Endothelial cell of umbilical vein (primary cell): Measurements from ENCODE around the gene KIAA1958. TPM values are rescaled to one million over a fixed set of nuclear protein-coding genes. Genes with fewer than 3 reads are reported as not detected.

Source experiments
- BruUV-seq: library from RNA; stranded (reverse); fragments of 400-500 nt; replicated peaks from 2 replicates; lab custom pipeline; 2021; lab: Mats Ljungman, UMichigan
- CTCF ChIA-PET: fragments of 300-600, 350-600 bp; sonication (Branson Sonifier 250); formaldehyde crosslinking; loops from one replicate; lab custom pipeline; 2021; ENCODE audit warnings: antibody characterized with exemption, inconsistent platforms; lab: Charles Lee
- POLR2A ChIA-PET: fragments of 300-600, 350-600 bp; sonication (Branson Sonifier 250); formaldehyde crosslinking; loops from one replicate; lab custom pipeline; 2021; ENCODE audit warnings: antibody characterized with exemption, inconsistent platforms; lab: Charles Lee
- DNase-seq: peaks from one replicate; pipeline ENCODE4 v3.0.0-alpha.2; 2011; ENCODE audit warnings: low read depth, low spot score
- FAIRE-seq: peaks from 2 replicates; lab custom pipeline; 2011; peaks lifted over from hg19 to GRCh38; lab: Jason Lieb, UNC
- H2AFZ ChIP-seq: 2 replicates; pipeline ENCODE4 v1.6.0; 2012; ENCODE audit warnings: low read depth, low read length, control low read depth, inconsistent platforms
- H3K27ac ChIP-seq: 2 replicates; pipeline ENCODE4 v1.5.1; 2011; ENCODE audit warnings: low read depth, mild to moderate bottlenecking, control low read depth, low read length, moderate library complexity; ENCODE audit not compliant: insufficient read depth
- H3K27me3 ChIP-seq, 2 experiments: 2 replicates each; pipeline versions ENCODE4 v1.6.0 to v1.6.1; 2011; ENCODE audit warnings: low read length in 2 of 2, mixed read lengths in 1 of 2; ENCODE audit not compliant: control insufficient read depth in 2 of 2, insufficient read depth in 2 of 2
- H3K36me3 ChIP-seq, 2 experiments: 2 replicates in 1 of 2; 3 replicates in 1 of 2; pipeline ENCODE4 v1.5.1; 2011; ENCODE audit warnings: low read length in 2 of 2, mild to moderate bottlenecking in 1 of 2, moderate library complexity in 1 of 2; ENCODE audit not compliant: control insufficient read depth in 2 of 2, insufficient read depth in 2 of 2; ENCODE audit errors: extremely low read depth in 1 of 2
- H3K4me1 ChIP-seq: 3 replicates; pipeline ENCODE4 v1.5.1; 2011; ENCODE audit warnings: mild to moderate bottlenecking, low read length; ENCODE audit not compliant: control insufficient read depth, insufficient read depth; ENCODE audit errors: extremely low read depth
- H3K4me2 ChIP-seq: 2 replicates; pipeline ENCODE4 v1.6.1; 2011; ENCODE audit warnings: low read length, control low read depth, mixed read lengths; ENCODE audit not compliant: insufficient read depth
- H3K4me3 ChIP-seq, 3 experiments: fragments of 200-600 bp in 1 of 3; sonication (generic), shearing (Covaris generic) in 1 of 3; replicated peaks in 1 of 3; 2 replicates each; pipeline ENCODE4 v1.5.1; 2011 to 2016; ENCODE audit warnings: control low read depth in 3 of 3, low read length in 3 of 3, mild to moderate bottlenecking in 2 of 3, inconsistent platforms in 1 of 3, low read depth in 1 of 3, moderate library complexity in 1 of 3; ENCODE audit not compliant: insufficient read depth in 1 of 3
- H3K79me2 ChIP-seq: 2 replicates; pipeline ENCODE4 v1.6.0; 2012; ENCODE audit warnings: low read length, inconsistent platforms; ENCODE audit not compliant: control insufficient read depth, insufficient read depth
- H3K9ac ChIP-seq: replicated peaks from 2 replicates; pipeline ENCODE3; 2011; ENCODE audit warnings: low read length, control low read depth; ENCODE audit not compliant: insufficient read depth; ENCODE audit errors: extremely low read depth
- H3K9me1 ChIP-seq: replicated peaks from 3 replicates; pipeline ENCODE4 v1.6.0; 2011; ENCODE audit warnings: mild to moderate bottlenecking, low read length; ENCODE audit not compliant: control insufficient read depth, insufficient read depth; ENCODE audit errors: extremely low read depth
- H3K9me3 ChIP-seq: replicated peaks from 2 replicates; pipeline ENCODE4 v1.5.1; 2012; ENCODE audit warnings: low read length, inconsistent platforms; ENCODE audit not compliant: control insufficient read depth, insufficient read depth
- H4K20me1 ChIP-seq: replicated peaks from 2 replicates; pipeline ENCODE3; 2011; ENCODE audit warnings: mild to moderate bottlenecking, low read length; ENCODE audit not compliant: control insufficient read depth, insufficient read depth; ENCODE audit errors: extremely low read depth
- CTCF ChIP-seq, 2 donors: IDR thresholded peaks; 1 replicate in 1 of 2; 2 replicates in 1 of 2; pipeline ENCODE4 v1.5.1; 2011; ENCODE audit warnings: low read length in 2 of 2, mild to moderate bottlenecking in 2 of 2, moderate library complexity in 2 of 2, control low read depth in 1 of 2, inconsistent platforms in 1 of 2, low read depth in 1 of 2; ENCODE audit not compliant: insufficient read depth in 1 of 2; ENCODE audit errors: extremely low read depth in 1 of 2
- EZH2 ChIP-seq: IDR thresholded peaks from 2 replicates; pipeline ENCODE4 v1.6.1; 2012; ENCODE audit warnings: borderline replicate concordance, low read depth, mild to moderate bottlenecking, moderate library complexity, low read length, inconsistent platforms; ENCODE audit not compliant: severe bottlenecking
- FOS ChIP-seq: IDR thresholded peaks from 2 replicates; pipeline ENCODE4 v1.6.1; 2011; ENCODE audit warnings: mild to moderate bottlenecking, low read length, moderate library complexity, borderline replicate concordance; ENCODE audit not compliant: insufficient read depth
- JUN ChIP-seq: IDR thresholded peaks from 2 replicates; pipeline ENCODE4 v1.6.1; 2011; ENCODE audit warnings: borderline replicate concordance, low read depth; ENCODE audit not compliant: insufficient read length, insufficient read depth
- POLR2A ChIP-seq: IDR thresholded peaks from 2 replicates; pipeline ENCODE4 v1.6.1; 2012; ENCODE audit warnings: low read depth, mild to moderate bottlenecking, control low read depth, low read length
- dilution Hi-C: fragments of 300-500 bp; cut with MboI; formaldehyde crosslinking; loops from one replicate; pipeline ENCODE4 v1.15.0; 2019; ENCODE audit warnings: low sequenced_read_pairs; ENCODE audit not compliant: extremely low pct_ligation_motif_present
- intact Hi-C: fragments of 100-400 bp; cut with micrococcal nuclease; formaldehyde crosslinking; loops from one replicate; pipeline ENCODE4 v1.10.0; 2022
- polyA plus RNA-seq, 4 experiments: library from polyadenylated mRNA; depleted of rRNA in 3 of 4; stranded (reverse) in 3 of 4; unstranded in 1 of 4; fragments of >200 nt; gene quantifications; 2 replicates each; pipeline versions ENCODE4 v1.2.1 to v1.2.3, GENCODE V29; 2011 to 2012; ENCODE audit warnings: missing spikeins in 1 of 4
- total RNA-seq: library from RNA; stranded (reverse); gene quantifications from 2 replicates; pipeline ENCODE4 v1.2.3, GENCODE V29; 2021

Gene KIAA1958
- total and polyA plus RNA-seq, 2 donors (not counting 3 experiments of a cell fraction or from before 2014, with no cell fraction given) = 1.7 to 5.0 TPM

- H4K20me1 ChIP-seq = no peaks in the 10 kb centered on the region
- H3K9ac ChIP-seq = no peak overlapping the region
- dilution Hi-C loops (no loop called here), intact Hi-C loops (no loop called here)
- FAIRE-seq = no peak
- no peaks in the 10 kb centered on the region for H3K36me3 ChIP-seq
- H3K4me1 ChIP-seq = no peaks in the 10 kb centered on the region
- CTCF ChIA-PET = no interaction called here
- H2AFZ ChIP-seq = no peak overlapping the region
- BruUV-seq = no TSS peak
- H3K4me2 ChIP-seq = no peak overlapping the region
- H3K79me2 ChIP-seq = no peaks in the 10 kb centered on the region
- POLR2A ChIA-PET = no interaction called here
- DNase-seq = no peak
- H3K27me3 ChIP-seq = no peaks in the 10 kb centered on the region
- no peaks in the 10 kb centered on the region for H3K9me1 ChIP-seq
- H3K9me3 ChIP-seq = no peaks in the 10 kb centered on the region
- no peak overlapping the region for H3K4me3 ChIP-seq
- H3K27ac ChIP-seq = no peak overlapping the region
- TF ChIP-seq FOS = no peak
Observed at GRCh38 chr9:112465352-112465751, 21.3 kb upstream of the KIAA1958 start.

GRCh38 chr9:112472996-112473395 lies 13.6 kb upstream of the KIAA1958 start:
- no peaks in the 10 kb centered on the region for H3K79me2 ChIP-seq
- TF ChIP-seq POLR2A = no peak
- no peak for TF ChIP-seq CTCF (IDR thresholded peaks at IDR 0.05; ENCODE audit: extremely low read depth in 1 of 2, insufficient read depth in 1 of 2, low read depth in 1 of 2, low read length in 2 of 2)
- no peak for TF ChIP-seq EZH2
- no peak for TF ChIP-seq JUN
- TF ChIP-seq FOS = no peak
- no peak overlapping the region for H3K9ac ChIP-seq
- dilution Hi-C loops (no loop called here), intact Hi-C loops (no loop called here)
- no peak overlapping the region for H2AFZ ChIP-seq
- H3K9me3 ChIP-seq = no peaks in the 10 kb centered on the region
- no peak overlapping the region for H3K4me2 ChIP-seq
- H3K27me3 ChIP-seq = no peaks in the 10 kb centered on the region
- no TSS peak for BruUV-seq
- ChIA-PET POLR2A (no interaction called here), CTCF (interaction anchor here (1.0 kb wide), 1 partner anchor 8 kb away, joined by 3 read pairs; no protein-coding TSS in a partner anchor)
- H4K20me1 ChIP-seq = no peaks in the 10 kb centered on the region
- no peak for DNase-seq
- no peaks in the 10 kb centered on the region for H3K9me1 ChIP-seq
- H3K4me3 ChIP-seq = no peak overlapping the region
- no peak overlapping the region for H3K27ac ChIP-seq
- no peak for FAIRE-seq
- H3K36me3 ChIP-seq = no peaks in the 10 kb centered on the region
- H3K4me1 ChIP-seq = no peaks in the 10 kb centered on the region
